Raji (cell line): ENCODE measurements around the gene ADAMTSL1.

Experiments
- POLR2A ChIP-seq: IDR thresholded peaks from 2 replicates; pipeline ENCODE4 v1.6.1; 2011; ENCODE audit warnings: low read depth, low read length, control low read depth; ENCODE audit not compliant: insufficient read depth

Gene ADAMTSL1

GRCh38 chr9:18668944-18669343 is 195.0 kb downstream of the ADAMTSL1 start:
- TF ChIP-seq POLR2A, result no peak

DNA sequence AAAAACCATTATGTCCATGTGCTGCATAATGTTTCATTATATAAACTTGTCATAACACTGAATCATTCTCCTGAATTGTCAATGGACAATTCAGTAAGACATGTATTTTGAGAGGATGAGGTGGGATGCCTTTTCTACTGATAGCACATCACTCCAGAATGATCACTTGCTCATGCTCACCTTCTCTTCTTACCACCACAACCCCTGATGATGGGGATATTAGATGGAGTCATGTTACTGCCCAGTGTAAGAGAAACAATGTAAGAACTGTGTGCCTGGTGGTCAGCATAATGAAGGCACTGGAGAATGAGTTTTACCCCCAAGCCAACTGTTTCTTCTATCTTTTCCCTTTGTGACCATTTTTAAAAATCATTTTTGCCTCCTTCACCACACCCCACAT is 198.8 kb downstream of the ADAMTSL1 start:
- TF ChIP-seq POLR2A, result no peak

- TF ChIP-seq POLR2A, result no peak
Observed at GRCh38 chr9:18673179-18673578, 199.2 kb downstream of the ADAMTSL1 start.

GRCh38 chr9:18675332-18675731 is 201.4 kb downstream of the ADAMTSL1 start:
- TF ChIP-seq POLR2A, result no peak

DNA sequence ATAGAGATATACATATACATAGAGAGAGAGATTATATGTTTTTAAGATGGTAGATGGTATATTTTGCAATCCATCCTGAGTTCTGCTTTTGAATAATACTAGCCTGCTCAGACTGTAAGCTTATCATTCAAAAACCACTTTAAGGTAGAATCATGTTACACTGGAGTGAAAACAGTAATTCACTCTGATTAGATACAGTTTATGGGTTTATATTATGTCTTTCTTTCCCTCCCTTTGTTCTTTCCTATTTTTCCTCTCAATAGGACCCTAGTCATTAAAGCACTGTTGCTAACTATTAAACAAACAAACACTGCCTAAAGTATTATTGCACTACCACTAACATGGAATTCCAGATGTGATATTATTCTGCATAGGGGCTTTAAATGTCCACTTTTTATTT is 202.0 kb downstream of the ADAMTSL1 start:
- TF ChIP-seq POLR2A, result no peak

- TF ChIP-seq POLR2A, result no peak
Observed at GRCh38 chr9:18676525-18676924, 202.6 kb downstream of the ADAMTSL1 start.

GRCh38 chr9:18678821-18679590 is 205.1 kb downstream of the ADAMTSL1 start:
- no peak for TF ChIP-seq POLR2A

- no peak for TF ChIP-seq POLR2A
Observed at GRCh38 chr9:18682907-18683306, 209.0 kb downstream of the ADAMTSL1 start.

DNA sequence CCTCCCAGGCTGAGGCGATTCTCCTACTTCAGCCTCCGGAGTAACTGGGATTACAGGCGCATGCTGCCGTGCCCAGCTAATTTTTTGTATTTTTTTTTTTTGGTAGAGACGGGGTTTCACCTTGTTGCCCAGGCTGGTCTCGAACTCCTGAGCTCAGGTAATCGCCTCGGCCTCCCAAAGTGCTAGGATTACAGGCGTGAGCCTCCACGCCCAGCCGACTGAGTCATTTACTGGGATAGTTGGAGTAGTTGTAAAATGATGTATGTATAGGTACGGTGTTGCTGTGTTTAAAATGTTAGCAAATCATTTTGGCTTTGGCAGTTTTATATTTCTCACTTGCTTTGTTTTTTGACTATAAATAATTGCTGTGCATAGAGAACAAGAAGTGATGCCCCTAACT is 209.4 kb downstream of the ADAMTSL1 start:
- no peak for TF ChIP-seq POLR2A

DNA sequence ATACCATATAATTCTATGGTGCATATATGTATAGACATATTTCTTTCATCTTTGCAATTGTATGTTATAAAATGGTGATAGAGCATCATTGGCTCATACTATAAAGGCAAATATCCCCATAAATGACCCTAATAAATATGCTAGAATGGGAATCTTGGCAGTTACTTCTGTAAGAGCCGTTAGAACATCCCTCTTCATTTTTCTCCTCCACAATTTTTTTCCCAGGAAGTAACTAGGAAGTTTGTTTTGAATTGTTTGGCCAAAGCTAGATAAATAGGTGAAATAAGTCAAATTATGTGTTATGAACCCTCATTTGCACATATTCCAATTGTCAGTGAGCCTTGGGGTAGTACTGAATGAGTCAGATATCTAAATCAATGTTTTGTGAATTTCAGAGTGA is 209.9 kb downstream of the ADAMTSL1 start:
- TF ChIP-seq POLR2A, result no peak

DNA sequence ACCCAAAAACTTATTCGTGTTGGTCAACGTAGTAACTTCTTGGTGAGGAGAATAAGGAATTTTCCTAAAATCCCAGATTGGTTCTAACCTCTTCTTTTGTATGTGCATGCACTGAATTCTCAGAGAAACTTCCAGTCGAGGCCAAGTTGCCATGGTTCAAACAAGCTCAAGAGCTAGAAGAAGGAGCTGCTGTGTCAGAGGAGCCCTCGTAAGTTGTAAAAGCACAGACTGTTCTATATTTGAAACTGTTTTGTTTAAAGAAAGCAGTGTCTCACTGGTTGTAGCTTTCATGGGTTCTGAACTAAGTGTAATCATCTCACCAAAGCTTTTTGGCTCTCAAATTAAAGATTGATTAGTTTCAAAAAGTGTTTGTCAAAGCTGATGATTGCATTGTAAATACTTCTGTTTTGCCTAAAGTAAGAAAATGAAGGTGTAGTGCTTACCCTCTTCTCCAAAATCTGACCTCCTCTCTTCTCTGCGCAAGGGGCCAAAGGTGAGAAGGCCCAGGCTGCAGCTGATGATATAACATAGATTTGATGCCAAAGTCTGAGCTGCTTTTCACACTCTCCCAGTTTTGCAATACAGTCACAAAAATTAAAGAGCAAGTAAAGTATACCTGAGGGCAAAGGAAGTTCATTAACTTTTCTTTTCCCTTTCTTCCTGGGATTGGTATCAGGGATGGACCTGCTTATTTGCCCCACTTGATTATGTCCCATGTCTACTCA is 210.8 kb downstream of the ADAMTSL1 start:
- no peak for TF ChIP-seq POLR2A

DNA sequence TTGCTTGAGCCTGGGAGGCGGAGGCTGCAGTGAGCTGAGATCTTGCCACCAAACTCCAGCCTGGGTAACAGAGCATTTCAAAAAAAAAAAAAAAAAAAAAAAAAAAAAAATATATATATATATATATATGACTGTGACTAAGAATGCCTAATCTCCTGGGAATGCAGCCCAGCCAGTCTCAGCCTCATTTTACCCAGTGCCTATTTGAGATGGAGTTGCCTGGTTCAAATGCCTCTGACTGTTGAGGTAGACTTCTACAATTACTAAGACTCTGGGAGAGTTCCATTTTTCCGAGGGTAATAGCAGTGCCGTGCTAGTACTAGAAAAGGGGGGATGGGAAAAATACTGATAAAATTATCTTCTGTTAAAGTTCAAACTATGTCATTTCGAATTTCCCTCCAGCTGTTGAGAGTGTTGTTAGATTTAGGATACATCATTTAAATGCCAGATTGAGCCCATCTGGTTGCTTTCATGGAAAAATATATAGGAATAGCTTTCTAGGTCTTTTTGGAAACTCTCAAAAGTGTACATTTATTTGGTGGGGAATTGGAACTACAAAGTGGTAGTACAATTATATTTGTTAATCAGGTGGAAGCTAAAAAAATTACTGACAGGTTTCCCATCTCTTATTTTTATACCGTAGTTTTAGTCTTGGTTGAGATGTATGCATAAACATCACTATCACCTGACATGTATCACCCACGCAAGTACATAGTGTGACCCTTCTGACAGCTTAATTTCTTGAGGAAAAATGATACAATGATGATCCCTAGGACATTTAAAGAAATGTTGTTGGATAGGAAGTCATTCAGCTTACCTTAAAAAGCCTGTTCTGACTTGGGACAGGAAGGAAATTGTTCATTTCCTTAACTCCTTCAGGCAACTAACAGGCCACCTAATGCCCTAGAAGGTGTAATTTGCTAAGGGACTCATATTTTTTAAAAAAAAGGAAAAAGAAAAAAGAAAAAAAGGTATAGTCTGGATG is 214.9 kb downstream of the ADAMTSL1 start:
- TF ChIP-seq POLR2A, result no peak

DNA sequence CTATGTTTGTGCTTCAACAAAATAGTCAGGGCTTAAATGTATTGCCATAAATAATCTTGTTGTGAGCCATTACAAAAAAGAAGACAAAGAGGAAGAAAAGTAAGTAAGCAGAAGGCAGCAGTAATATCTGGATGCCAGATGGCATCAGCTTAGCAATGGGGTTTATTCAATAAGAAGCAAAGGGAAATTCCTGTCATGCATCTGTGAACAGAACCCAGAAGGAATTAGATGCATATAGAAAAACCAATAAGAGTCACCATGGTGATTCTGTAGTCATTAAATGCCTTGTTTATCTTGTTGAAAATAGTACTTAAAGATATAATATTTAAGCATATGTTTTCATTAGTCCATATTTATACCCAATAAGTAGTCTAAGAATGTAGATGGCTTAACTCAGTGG is 216.0 kb downstream of the ADAMTSL1 start:
- no peak for TF ChIP-seq POLR2A

DNA sequence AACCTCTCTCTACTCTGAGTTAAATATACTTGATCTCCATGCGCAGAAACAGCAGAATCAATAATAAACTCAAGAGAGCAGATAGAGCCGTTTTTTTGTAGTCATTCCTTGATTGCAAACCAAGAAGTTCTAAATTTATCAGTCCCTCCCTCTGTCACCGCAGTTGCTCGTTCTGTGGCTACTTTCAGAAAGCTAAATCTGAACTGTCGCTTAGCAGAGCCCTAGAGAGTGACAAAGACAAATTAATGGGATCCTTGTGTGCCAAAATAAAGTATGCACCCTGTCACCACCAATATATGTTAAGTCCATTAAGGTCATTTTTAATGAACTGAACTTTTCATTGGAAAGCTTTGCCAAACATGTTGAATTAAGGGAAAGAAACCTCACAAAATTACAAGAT is 218.3 kb downstream of the ADAMTSL1 start:
- TF ChIP-seq POLR2A, result no peak

GRCh38 chr9:18692962-18693361 is 219.0 kb downstream of the ADAMTSL1 start:
- no peak for TF ChIP-seq POLR2A
